Measurements from ENCODE around the gene SMARCAD1. TPM values are rescaled to one million over a fixed set of nuclear protein-coding genes. Genes with fewer than 3 reads are reported as not detected.

The SMARCAD1 gene
- total and polyA plus RNA-seq, 2 experiments from 2014 or later: 23.8 to 86.2 TPM

DNA sequence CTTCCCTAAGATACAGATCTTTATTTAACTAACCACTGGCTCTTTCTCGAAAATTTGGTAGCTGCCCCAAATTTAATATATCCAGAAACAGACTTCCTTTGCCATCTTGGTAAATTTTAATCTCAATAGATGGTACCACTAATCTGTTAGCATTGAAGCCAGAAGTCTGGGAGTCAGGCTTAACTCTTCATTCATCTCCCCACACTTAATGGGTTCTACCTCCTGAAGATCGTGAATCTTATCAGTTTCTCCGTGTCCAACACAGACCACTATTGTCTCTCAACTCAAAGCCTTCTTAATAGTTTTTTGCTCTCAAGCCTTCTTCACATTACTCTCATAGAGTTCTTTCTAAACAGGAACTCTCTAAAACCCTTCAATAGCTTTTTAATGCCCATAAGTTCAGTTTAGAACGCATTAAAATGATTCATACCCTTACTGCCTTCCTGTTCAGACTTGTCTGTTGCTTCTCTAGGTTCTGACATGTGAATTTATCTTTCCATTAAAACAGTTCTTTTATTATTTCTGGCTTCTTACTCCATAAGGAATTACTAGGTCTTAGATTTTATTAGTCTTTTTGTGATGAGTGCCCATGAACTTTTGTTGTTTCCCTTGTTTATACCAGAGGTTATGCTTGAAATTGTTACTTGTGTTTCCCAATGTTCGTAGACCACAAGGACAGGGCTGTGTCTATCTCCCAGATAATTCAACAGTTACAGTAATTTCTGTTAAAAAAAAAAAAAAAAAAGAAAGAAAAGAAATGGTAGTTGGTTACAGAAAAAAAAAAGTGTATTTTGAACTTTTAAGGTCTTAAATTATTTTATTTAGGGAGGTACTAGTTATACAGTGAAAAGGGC lies 54.7 kb downstream of the SMARCAD1 start (continued):
- TF ChIP-seq, protein P1, sequence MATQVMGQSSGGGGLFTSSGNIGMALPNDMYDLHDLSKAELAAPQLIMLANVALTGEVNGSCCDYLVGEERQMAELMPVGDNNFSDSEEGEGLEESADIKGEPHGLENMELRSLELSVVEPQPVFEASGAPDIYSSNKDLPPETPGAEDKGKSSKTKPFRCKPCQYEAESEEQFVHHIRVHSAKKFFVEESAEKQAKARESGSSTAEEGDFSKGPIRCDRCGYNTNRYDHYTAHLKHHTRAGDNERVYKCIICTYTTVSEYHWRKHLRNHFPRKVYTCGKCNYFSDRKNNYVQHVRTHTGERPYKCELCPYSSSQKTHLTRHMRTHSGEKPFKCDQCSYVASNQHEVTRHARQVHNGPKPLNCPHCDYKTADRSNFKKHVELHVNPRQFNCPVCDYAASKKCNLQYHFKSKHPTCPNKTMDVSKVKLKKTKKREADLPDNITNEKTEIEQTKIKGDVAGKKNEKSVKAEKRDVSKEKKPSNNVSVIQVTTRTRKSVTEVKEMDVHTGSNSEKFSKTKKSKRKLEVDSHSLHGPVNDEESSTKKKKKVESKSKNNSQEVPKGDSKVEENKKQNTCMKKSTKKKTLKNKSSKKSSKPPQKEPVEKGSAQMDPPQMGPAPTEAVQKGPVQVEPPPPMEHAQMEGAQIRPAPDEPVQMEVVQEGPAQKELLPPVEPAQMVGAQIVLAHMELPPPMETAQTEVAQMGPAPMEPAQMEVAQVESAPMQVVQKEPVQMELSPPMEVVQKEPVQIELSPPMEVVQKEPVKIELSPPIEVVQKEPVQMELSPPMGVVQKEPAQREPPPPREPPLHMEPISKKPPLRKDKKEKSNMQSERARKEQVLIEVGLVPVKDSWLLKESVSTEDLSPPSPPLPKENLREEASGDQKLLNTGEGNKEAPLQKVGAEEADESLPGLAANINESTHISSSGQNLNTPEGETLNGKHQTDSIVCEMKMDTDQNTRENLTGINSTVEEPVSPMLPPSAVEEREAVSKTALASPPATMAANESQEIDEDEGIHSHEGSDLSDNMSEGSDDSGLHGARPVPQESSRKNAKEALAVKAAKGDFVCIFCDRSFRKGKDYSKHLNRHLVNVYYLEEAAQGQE (IDR thresholded peaks at IDR 0.05; ENCODE audit: unreplicated experiment): no peak
- TF ChIP-seq NANOG (IDR thresholded peaks at IDR 0.05; ENCODE audit: borderline replicate concordance) (no peak), EZH2 (IDR thresholded peaks at IDR 0.05; ENCODE audit: low read depth, unreplicated experiment) (no peak), ZNF331 (CRISPR knock-in tag; IDR thresholded peaks at IDR 0.05; ENCODE audit: low read depth) (no peak), ETS1 (IDR thresholded peaks at IDR 0.05) (no peak)

GRCh38 chr4:94267037-94267436 lies 59.4 kb downstream of the SMARCAD1 start:
- Mint-ChIP-seq H3K9me3 (no peaks in the 10 kb centered on the region), H3K27me3 (ENCODE audit: insufficient read depth, low read depth, poor library complexity) (no peaks in the 10 kb centered on the region), H3K4me1 (no peaks in the 10 kb centered on the region), H3K36me3 (ENCODE audit: low read depth) (peaks cover 29% of the 10 kb centered on the region), H3K4me3 (no peak overlapping the region), H3K27ac (no peak overlapping the region)
- no peaks in the 10 kb centered on the region for H3K79me2 ChIP-seq (replicated peaks; ENCODE audit: insufficient read depth)
- no peaks in the 10 kb centered on the region for H3K9me2 ChIP-seq (ENCODE audit: insufficient read depth)
- H3K27me3 ChIP-seq (ENCODE audit: insufficient read depth): no peaks in the 10 kb centered on the region
- ATAC-seq (no peak), DNase-seq (ENCODE audit: low spot score) (no peak)
- no peak overlapping the region for H2AFZ ChIP-seq
- no peaks in the 10 kb centered on the region for H3F3A ChIP-seq (replicated peaks; ENCODE audit: low read depth)
- no peaks in the 10 kb centered on the region for H4K20me1 ChIP-seq (replicated peaks; ENCODE audit: insufficient read depth)
- H3K36me3 ChIP-seq (ENCODE audit: insufficient read depth): peaks cover 4% of the 10 kb centered on the region; the same call in 1 of the 2 replicates
- H3K4me3 ChIP-seq: no peak overlapping the region
- no peak overlapping the region for H3K27ac ChIP-seq (ENCODE audit: low read depth)
- H3K4me1 ChIP-seq (ENCODE audit: insufficient read depth): no peaks in the 10 kb centered on the region
- no peak overlapping the region for H3K4me2 ChIP-seq
- TF ChIP-seq STAT1 (IDR thresholded peaks at IDR 0.05; ENCODE audit: unreplicated experiment) (no peak), CTCF (conservative IDR thresholded peaks at IDR 0.05; ENCODE audit: low read depth in 2 of 2) (no peak), ZNF114 (CRISPR knock-in tag; IDR thresholded peaks at IDR 0.05) (no peak), CREB1 (CRISPR knock-in tag; IDR thresholded peaks at IDR 0.05; ENCODE audit: low read depth) (no peak), POLR2AphosphoS5 (IDR thresholded peaks at IDR 0.05; ENCODE audit: low read depth) (no peak), EZH2phosphoT487 (IDR thresholded peaks at IDR 0.05; ENCODE audit: unreplicated experiment) (no peak)
- TF ChIP-seq, protein P2, sequence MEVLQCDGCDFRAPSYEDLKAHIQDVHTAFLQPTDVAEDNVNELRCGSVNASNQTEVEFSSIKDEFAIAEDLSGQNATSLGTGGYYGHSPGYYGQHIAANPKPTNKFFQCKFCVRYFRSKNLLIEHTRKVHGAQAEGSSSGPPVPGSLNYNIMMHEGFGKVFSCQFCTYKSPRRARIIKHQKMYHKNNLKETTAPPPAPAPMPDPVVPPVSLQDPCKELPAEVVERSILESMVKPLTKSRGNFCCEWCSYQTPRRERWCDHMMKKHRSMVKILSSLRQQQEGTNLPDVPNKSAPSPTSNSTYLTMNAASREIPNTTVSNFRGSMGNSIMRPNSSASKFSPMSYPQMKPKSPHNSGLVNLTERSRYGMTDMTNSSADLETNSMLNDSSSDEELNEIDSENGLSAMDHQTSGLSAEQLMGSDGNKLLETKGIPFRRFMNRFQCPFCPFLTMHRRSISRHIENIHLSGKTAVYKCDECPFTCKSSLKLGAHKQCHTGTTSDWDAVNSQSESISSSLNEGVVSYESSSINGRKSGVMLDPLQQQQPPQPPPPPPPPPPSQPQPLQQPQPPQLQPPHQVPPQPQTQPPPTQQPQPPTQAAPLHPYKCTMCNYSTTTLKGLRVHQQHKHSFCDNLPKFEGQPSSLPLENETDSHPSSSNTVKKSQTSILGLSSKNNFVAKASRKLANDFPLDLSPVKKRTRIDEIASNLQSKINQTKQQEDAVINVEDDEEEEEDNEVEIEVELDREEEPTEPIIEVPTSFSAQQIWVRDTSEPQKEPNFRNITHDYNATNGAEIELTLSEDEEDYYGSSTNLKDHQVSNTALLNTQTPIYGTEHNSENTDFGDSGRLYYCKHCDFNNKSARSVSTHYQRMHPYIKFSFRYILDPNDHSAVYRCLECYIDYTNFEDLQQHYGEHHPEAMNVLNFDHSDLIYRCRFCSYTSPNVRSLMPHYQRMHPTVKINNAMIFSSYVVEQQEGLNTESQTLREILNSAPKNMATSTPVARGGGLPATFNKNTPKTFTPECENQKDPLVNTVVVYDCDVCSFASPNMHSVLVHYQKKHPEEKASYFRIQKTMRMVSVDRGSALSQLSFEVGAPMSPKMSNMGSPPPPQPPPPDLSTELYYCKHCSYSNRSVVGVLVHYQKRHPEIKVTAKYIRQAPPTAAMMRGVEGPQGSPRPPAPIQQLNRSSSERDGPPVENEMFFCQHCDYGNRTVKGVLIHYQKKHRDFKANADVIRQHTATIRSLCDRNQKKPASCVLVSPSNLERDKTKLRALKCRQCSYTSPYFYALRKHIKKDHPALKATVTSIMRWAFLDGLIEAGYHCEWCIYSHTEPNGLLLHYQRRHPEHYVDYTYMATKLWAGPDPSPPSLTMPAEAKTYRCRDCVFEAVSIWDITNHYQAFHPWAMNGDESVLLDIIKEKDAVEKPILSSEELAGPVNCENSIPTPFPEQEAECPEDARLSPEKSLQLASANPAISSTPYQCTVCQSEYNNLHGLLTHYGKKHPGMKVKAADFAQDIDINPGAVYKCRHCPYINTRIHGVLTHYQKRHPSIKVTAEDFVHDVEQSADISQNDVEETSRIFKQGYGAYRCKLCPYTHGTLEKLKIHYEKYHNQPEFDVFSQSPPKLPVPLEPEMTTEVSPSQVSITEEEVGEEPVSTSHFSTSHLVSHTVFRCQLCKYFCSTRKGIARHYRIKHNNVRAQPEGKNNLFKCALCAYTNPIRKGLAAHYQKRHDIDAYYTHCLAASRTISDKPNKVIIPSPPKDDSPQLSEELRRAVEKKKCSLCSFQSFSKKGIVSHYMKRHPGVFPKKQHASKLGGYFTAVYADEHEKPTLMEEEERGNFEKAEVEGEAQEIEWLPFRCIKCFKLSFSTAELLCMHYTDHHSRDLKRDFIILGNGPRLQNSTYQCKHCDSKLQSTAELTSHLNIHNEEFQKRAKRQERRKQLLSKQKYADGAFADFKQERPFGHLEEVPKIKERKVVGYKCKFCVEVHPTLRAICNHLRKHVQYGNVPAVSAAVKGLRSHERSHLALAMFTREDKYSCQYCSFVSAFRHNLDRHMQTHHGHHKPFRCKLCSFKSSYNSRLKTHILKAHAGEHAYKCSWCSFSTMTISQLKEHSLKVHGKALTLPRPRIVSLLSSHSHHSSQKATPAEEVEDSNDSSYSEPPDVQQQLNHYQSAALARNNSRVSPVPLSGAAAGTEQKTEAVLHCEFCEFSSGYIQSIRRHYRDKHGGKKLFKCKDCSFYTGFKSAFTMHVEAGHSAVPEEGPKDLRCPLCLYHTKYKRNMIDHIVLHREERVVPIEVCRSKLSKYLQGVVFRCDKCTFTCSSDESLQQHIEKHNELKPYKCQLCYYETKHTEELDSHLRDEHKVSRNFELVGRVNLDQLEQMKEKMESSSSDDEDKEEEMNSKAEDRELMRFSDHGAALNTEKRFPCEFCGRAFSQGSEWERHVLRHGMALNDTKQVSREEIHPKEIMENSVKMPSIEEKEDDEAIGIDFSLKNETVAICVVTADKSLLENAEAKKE (CRISPR knock-in tag; IDR thresholded peaks at IDR 0.05): no peak

Measured in GM23338 (cell line).